ENCODE measurements around the gene PLEKHN1.

The PLEKHN1 gene

DNA sequence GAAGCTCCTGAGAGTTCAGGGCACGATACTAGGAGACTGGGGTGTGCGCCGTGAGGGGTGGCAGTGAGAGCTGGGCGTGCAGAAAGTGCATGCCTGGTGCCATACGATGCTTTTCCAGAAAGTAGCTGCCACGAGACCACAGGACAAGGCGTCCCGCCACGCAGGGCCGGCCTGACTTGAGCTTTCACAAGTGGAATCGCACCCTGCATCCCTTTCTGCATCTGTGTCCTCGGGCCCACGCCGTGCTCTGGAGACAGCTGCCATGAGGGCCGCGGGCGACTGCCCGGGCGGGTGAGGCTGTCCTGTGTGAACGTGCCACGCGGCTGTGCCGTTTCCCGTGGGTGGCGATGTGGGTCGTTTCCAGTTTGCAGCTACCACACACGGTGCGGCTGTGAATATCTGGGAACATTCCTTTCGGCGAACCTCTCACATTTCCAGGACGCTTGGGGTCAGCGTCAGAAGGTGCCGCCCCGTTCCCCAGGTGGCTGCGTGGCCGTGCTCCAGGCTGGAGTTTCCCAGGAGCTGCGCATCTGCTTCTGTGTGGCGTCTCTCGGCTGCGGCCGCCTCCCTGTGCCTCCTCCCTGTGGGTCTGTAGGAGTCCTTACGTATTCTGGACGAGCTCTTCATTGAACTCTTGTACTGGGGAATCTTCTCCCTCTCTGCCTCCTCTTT, 16.6 kb downstream of the PLEKHN1 start:
- no peak overlapping the region for H3K4me2 ChIP-seq (ENCODE audit: low read depth, low read length, poor library complexity, severe bottlenecking)
- TF ChIP-seq, protein P1, sequence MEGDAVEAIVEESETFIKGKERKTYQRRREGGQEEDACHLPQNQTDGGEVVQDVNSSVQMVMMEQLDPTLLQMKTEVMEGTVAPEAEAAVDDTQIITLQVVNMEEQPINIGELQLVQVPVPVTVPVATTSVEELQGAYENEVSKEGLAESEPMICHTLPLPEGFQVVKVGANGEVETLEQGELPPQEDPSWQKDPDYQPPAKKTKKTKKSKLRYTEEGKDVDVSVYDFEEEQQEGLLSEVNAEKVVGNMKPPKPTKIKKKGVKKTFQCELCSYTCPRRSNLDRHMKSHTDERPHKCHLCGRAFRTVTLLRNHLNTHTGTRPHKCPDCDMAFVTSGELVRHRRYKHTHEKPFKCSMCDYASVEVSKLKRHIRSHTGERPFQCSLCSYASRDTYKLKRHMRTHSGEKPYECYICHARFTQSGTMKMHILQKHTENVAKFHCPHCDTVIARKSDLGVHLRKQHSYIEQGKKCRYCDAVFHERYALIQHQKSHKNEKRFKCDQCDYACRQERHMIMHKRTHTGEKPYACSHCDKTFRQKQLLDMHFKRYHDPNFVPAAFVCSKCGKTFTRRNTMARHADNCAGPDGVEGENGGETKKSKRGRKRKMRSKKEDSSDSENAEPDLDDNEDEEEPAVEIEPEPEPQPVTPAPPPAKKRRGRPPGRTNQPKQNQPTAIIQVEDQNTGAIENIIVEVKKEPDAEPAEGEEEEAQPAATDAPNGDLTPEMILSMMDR (IDR thresholded peaks at IDR 0.05; ENCODE audit: insufficient read depth, low read length, poor library complexity, severe bottlenecking) = no peak
- TF ChIP-seq EZH2phosphoT487 (conservative IDR thresholded peaks at IDR 0.05; ENCODE audit: low read length) = no peak
- H3K79me2 ChIP-seq (ENCODE audit: insufficient read depth, low read length) = no peaks in the 10 kb centered on the region
- no peaks in the 10 kb centered on the region for H3K9me3 ChIP-seq (ENCODE audit: insufficient read depth, low read length)
- H3K27me3 ChIP-seq (ENCODE audit: low read length) = no peaks in the 10 kb centered on the region
- H3K27ac ChIP-seq (ENCODE audit: low read depth, low read length) = no peak overlapping the region
- no peak overlapping the region for H3K9ac ChIP-seq (ENCODE audit: low read length)
- no peaks in the 10 kb centered on the region for H3F3A ChIP-seq (ENCODE audit: insufficient read depth)
- no peak overlapping the region for H3K4me3 ChIP-seq (ENCODE audit: insufficient read depth, low read length, poor library complexity, severe bottlenecking)
- H2AFZ ChIP-seq (ENCODE audit: low read depth, low read length, severe bottlenecking) = no peak overlapping the region
- no peaks in the 10 kb centered on the region for H4K20me1 ChIP-seq (ENCODE audit: low read depth, low read length)
- H3K36me3 ChIP-seq (ENCODE audit: low read length) = no peaks in the 10 kb centered on the region
- no peaks in the 10 kb centered on the region for H3K9me2 ChIP-seq (replicated peaks; ENCODE audit: insufficient read depth, low read length)

DNA sequence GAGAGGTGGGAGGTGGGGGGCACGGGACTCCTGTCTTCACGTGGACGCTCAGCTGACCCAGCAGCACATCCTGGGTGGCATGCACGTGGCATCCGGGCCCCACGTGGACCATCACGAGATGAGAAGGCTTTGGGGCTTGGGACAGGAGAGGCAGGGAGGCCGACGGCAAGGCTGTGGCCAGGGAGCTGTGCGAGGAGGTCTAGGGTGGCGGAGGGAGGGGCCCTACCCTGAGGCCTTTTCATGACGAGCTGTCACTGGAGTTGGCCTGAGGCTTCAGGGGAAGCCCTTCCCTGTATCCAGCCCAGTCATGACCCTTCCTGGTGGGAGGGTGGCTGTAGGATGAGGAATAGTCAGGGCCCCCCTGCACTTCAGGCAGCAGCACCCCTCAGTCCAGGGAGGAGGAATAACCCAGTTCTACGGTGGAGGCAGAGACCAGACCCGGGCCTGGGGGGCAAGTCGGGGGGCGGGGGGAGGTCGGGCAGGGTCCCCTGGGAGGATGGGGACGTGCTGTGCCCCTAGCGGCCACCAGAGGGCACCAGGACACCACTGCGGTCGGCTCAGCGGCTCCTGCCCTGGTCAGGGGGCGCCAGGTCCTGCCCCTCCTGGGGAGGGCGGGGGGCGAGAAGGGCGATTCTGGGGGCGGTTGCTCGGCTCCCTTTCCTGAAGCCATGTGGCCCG, 17.7 kb downstream of the PLEKHN1 start:
- Histone ChIP-seq H3K27ac (ENCODE audit: low read depth, low read length) (no peak overlapping the region), H3K9me2 (replicated peaks; ENCODE audit: insufficient read depth, low read length) (no peaks in the 10 kb centered on the region), H3K9me3 (ENCODE audit: insufficient read depth, low read length) (no peaks in the 10 kb centered on the region), H3K27me3 (ENCODE audit: low read length) (no peaks in the 10 kb centered on the region), H3K79me2 (ENCODE audit: insufficient read depth, low read length) (no peaks in the 10 kb centered on the region), H3K36me3 (ENCODE audit: low read length) (no peaks in the 10 kb centered on the region), H3F3A (ENCODE audit: insufficient read depth) (no peaks in the 10 kb centered on the region), H3K9ac (ENCODE audit: low read length) (no peak overlapping the region), H4K20me1 (ENCODE audit: low read depth, low read length) (no peaks in the 10 kb centered on the region), H2AFZ (ENCODE audit: low read depth, low read length, severe bottlenecking) (no peak overlapping the region), H3K4me2 (ENCODE audit: low read depth, low read length, poor library complexity, severe bottlenecking) (no peak overlapping the region), H3K4me3 (ENCODE audit: insufficient read depth, low read length, poor library complexity, severe bottlenecking) (no peak overlapping the region)
- TF ChIP-seq, protein P1 (IDR thresholded peaks at IDR 0.05; ENCODE audit: insufficient read depth, low read length, poor library complexity, severe bottlenecking) = peak; percentile 63
- TF ChIP-seq EZH2phosphoT487 (conservative IDR thresholded peaks at IDR 0.05; ENCODE audit: low read length) = no peak

DNA sequence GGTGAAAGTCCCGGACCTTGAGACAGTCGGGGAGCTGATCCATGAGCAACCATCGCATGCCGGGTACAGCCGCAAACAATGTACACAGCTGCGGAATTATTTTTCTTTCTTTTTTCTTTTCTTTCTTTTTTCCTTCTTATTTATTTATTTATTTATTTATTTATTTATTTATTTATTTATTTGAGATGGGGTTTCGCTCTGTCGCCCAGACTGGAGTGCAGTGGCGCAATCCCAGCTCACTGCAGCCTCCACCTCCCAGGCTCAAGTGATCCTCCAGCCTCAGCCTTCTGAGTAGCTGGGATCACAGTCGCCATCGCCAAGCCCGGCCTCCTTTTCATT, 18.2 kb downstream of the PLEKHN1 start:
- Histone ChIP-seq H3K9me2 (replicated peaks; ENCODE audit: insufficient read depth, low read length) (no peaks in the 10 kb centered on the region), H2AFZ (ENCODE audit: low read depth, low read length, severe bottlenecking) (no peak overlapping the region), H3K79me2 (ENCODE audit: insufficient read depth, low read length) (no peaks in the 10 kb centered on the region), H4K20me1 (ENCODE audit: low read depth, low read length) (no peaks in the 10 kb centered on the region), H3K27ac (ENCODE audit: low read depth, low read length) (no peak overlapping the region), H3F3A (ENCODE audit: insufficient read depth) (no peaks in the 10 kb centered on the region), H3K4me3 (ENCODE audit: insufficient read depth, low read length, poor library complexity, severe bottlenecking) (no peak overlapping the region), H3K27me3 (ENCODE audit: low read length) (no peaks in the 10 kb centered on the region), H3K4me2 (ENCODE audit: low read depth, low read length, poor library complexity, severe bottlenecking) (no peak overlapping the region), H3K9ac (ENCODE audit: low read length) (no peak overlapping the region), H3K9me3 (ENCODE audit: insufficient read depth, low read length) (no peaks in the 10 kb centered on the region), H3K36me3 (ENCODE audit: low read length) (no peaks in the 10 kb centered on the region)
- no peak for TF ChIP-seq EZH2phosphoT487 (conservative IDR thresholded peaks at IDR 0.05; ENCODE audit: low read length)
- TF ChIP-seq, protein P1 (IDR thresholded peaks at IDR 0.05; ENCODE audit: insufficient read depth, low read length, poor library complexity, severe bottlenecking) = no peak

Measured in SU-DHL-6 (cell line).